H1 (cell line): ENCODE results near the gene LITAFD. TPM values are rescaled to one million over a fixed set of nuclear protein-coding genes. Genes with fewer than 3 reads are reported as not detected.

Experiments
- CTCF ChIA-PET: fragments of 300-600 bp; sonication (Branson Sonifier 250); formaldehyde crosslinking; loops from one replicate; lab custom pipeline; 2021; ENCODE audit not compliant: partially characterized antibody; lab: Charles Lee
- POLR2A ChIA-PET: fragments of 300-600 bp; sonication (Branson Sonifier 250); formaldehyde crosslinking; loops from one replicate; lab custom pipeline; 2021; ENCODE audit warnings: inconsistent platforms; ENCODE audit not compliant: partially characterized antibody; lab: Charles Lee
- DNase-seq, 2 experiments: peaks; one replicate each; pipeline versions ENCODE4 v3.0.0 to v3.0.0-alpha.2; 2010 to 2022; ENCODE audit warnings: low spot score in 2 of 2, low read depth in 1 of 2, mixed read lengths in 1 of 2
- FAIRE-seq: peaks from 2 replicates; lab custom pipeline; 2011; peaks lifted over from hg19 to GRCh38; lab: Jason Lieb, UNC
- H2AFZ ChIP-seq: 2 replicates; pipeline ENCODE4 v1.8.1; 2012; ENCODE audit warnings: low read length, inconsistent platforms
- H2AK5ac ChIP-seq: 2 replicates; pipeline ENCODE4 v1.6.1; 2013; ENCODE audit warnings: low read depth, low read length
- H2BK120ac ChIP-seq: replicated peaks from 2 replicates; pipeline ENCODE3; 2013; ENCODE audit warnings: low read depth, low read length, inconsistent platforms
- H2BK12ac ChIP-seq: 2 replicates; pipeline ENCODE4 v1.6.1; 2013; ENCODE audit warnings: low read depth, low read length
- H2BK15ac ChIP-seq: 2 replicates; pipeline ENCODE4 v1.6.1; 2013; ENCODE audit warnings: low read length
- H2BK20ac ChIP-seq: 2 replicates; pipeline ENCODE4 v1.6.1; 2013; ENCODE audit warnings: low read length
- H2BK5ac ChIP-seq: 2 replicates; pipeline ENCODE4 v1.6.1; 2013; ENCODE audit warnings: low read depth, low read length
- H3K14ac ChIP-seq: 2 replicates; pipeline ENCODE4 v1.6.1; 2013; ENCODE audit warnings: inconsistent platforms; ENCODE audit not compliant: insufficient read length
- H3K18ac ChIP-seq: 2 replicates; pipeline ENCODE4 v1.6.1; 2013; ENCODE audit warnings: low read length; ENCODE audit errors: extremely low read depth
- H3K23ac ChIP-seq: 2 replicates; pipeline ENCODE4 v1.6.1; 2013; ENCODE audit warnings: inconsistent platforms; ENCODE audit not compliant: insufficient read length
- H3K23me2 ChIP-seq: 2 replicates; pipeline ENCODE4 v1.6.1; 2013; ENCODE audit warnings: low read depth, low read length
- H3K27ac ChIP-seq: 2 replicates; pipeline ENCODE4 v1.6.1; 2011; ENCODE audit warnings: low read depth, low read length, inconsistent platforms
- H3K27me3 ChIP-seq, 4 experiments: replicated peaks in 1 of 4; 1 replicate in 1 of 4; 2 replicates in 3 of 4; pipeline versions ENCODE4 v1.6.1 to v1.8.1; 2011 to 2013; ENCODE audit warnings: low read length in 3 of 4, mild to moderate bottlenecking in 3 of 4, inconsistent platforms in 2 of 4, mixed read lengths in 2 of 4, moderate library complexity in 1 of 4; ENCODE audit not compliant: control insufficient read depth in 3 of 4, insufficient read depth in 3 of 4; ENCODE audit errors: extremely low read depth in 1 of 4
- H3K36me3 ChIP-seq, 4 experiments: 2 replicates each; pipeline versions ENCODE4 v1.6.1 to v1.8.1; 2011 to 2013; ENCODE audit warnings: mild to moderate bottlenecking in 4 of 4, low read length in 3 of 4, moderate library complexity in 2 of 4, control low read depth in 1 of 4, inconsistent platforms in 1 of 4; ENCODE audit not compliant: insufficient read depth in 4 of 4, control insufficient read depth in 2 of 4
- H3K4ac ChIP-seq: replicated peaks from 2 replicates; pipeline ENCODE3; 2013; ENCODE audit warnings: low read length, low read depth, mixed read lengths, inconsistent platforms; ENCODE audit not compliant: insufficient read length
- H3K4me1 ChIP-seq, 4 experiments: replicated peaks in 1 of 4; 1 replicate in 1 of 4; 2 replicates in 3 of 4; pipeline versions ENCODE4 v1.6.1 to v1.8.1; 2011 to 2013; ENCODE audit warnings: low read length in 3 of 4, inconsistent platforms in 2 of 4, mixed read lengths in 1 of 4; ENCODE audit not compliant: insufficient read depth in 4 of 4, control insufficient read depth in 3 of 4
- H3K4me2 ChIP-seq, 2 experiments: 2 replicates each; pipeline versions ENCODE4 v1.6.1 to v1.8.1; 2011 to 2013; ENCODE audit warnings: low read depth in 2 of 2, low read length in 2 of 2, control low read depth in 1 of 2, inconsistent platforms in 1 of 2, mild to moderate bottlenecking in 1 of 2; ENCODE audit not compliant: insufficient read depth in 1 of 2
- H3K4me3 ChIP-seq, 4 experiments: fragments of 200-600, 300-600 bp in 1 of 4; sonication (generic), shearing (Covaris generic), sonication (Bioruptor Twin) in 1 of 4; 2 replicates each; pipeline versions ENCODE4 v1.5.1 to v1.8.1; 2011 to 2016; ENCODE audit warnings: low read length in 4 of 4, low read depth in 3 of 4, control low read depth in 2 of 4, inconsistent platforms in 2 of 4, mild to moderate bottlenecking in 2 of 4, mixed read lengths in 1 of 4, moderate library complexity in 1 of 4; ENCODE audit not compliant: insufficient read depth in 2 of 4; ENCODE audit errors: extremely low read depth in 1 of 4
- H3K56ac ChIP-seq: replicated peaks from 2 replicates; pipeline ENCODE3; 2013; ENCODE audit warnings: low read depth, mild to moderate bottlenecking, mixed read lengths, low read length, inconsistent platforms; ENCODE audit not compliant: insufficient read length
- H3K79me1 ChIP-seq: 2 replicates; pipeline ENCODE4 v1.6.1; 2013; ENCODE audit warnings: low read depth, low read length, control low read depth
- H3K79me2 ChIP-seq, 2 experiments: 2 replicates each; pipeline versions ENCODE4 v1.6.1 to v1.8.1; 2012 to 2013; ENCODE audit warnings: low read length in 2 of 2, mild to moderate bottlenecking in 2 of 2, inconsistent platforms in 1 of 2; ENCODE audit not compliant: insufficient read depth in 2 of 2, control insufficient read depth in 1 of 2
- H3K9ac ChIP-seq, 4 experiments: replicated peaks in 1 of 4; 1 replicate in 1 of 4; 2 replicates in 3 of 4; pipeline versions ENCODE4 v1.6.1 to v1.8.1; 2011 to 2013; ENCODE audit warnings: low read depth in 3 of 4, low read length in 3 of 4, control low read depth in 2 of 4, mild to moderate bottlenecking in 2 of 4, moderate library complexity in 2 of 4, inconsistent platforms in 1 of 4; ENCODE audit errors: extremely low read depth in 1 of 4
- H3K9me3 ChIP-seq, 2 experiments: 2 replicates each; pipeline versions ENCODE4 v1.6.1 to v1.8.1; 2012 to 2013; ENCODE audit warnings: mild to moderate bottlenecking in 2 of 2, moderate library complexity in 2 of 2, control low read depth in 1 of 2, inconsistent platforms in 1 of 2, low read depth in 1 of 2, low read length in 1 of 2, mixed read lengths in 1 of 2; ENCODE audit not compliant: insufficient read depth in 2 of 2
- H4K20me1 ChIP-seq, 2 experiments: replicated peaks in 1 of 2; 2 replicates each; pipeline versions ENCODE3 to v1.8.1; 2011 to 2013; ENCODE audit warnings: inconsistent platforms in 2 of 2, low read length in 2 of 2, mild to moderate bottlenecking in 1 of 2; ENCODE audit not compliant: insufficient read depth in 2 of 2, control insufficient read depth in 1 of 2
- H4K5ac ChIP-seq: 2 replicates; pipeline ENCODE4 v1.6.1; 2013; ENCODE audit warnings: low read length, low read depth, mixed read lengths, inconsistent platforms; ENCODE audit not compliant: insufficient read length
- H4K8ac ChIP-seq: 2 replicates; pipeline ENCODE4 v1.8.0; 2013; ENCODE audit warnings: mild to moderate bottlenecking, moderate library complexity, low read length, inconsistent platforms; ENCODE audit not compliant: insufficient read depth; ENCODE audit errors: extremely low read depth
- H4K91ac ChIP-seq: replicated peaks from 2 replicates; pipeline ENCODE3; 2013; ENCODE audit warnings: low read length, mixed read lengths, inconsistent platforms; ENCODE audit not compliant: insufficient read length
- ATF2 ChIP-seq: IDR thresholded peaks from 2 replicates; pipeline ENCODE4 v1.6.1; 2012; ENCODE audit warnings: low read length, inconsistent platforms
- CBX8 ChIP-seq: fragments of 300-800, 300-1000 bp; sonication (generic); IDR thresholded peaks from 2 replicates; pipeline ENCODE4 v1.7.1; 2016; ENCODE audit warnings: low read depth, low read length, borderline replicate concordance
- EZH2 ChIP-seq: fragments of 200-600 bp; sonication (generic); IDR thresholded peaks from 2 replicates; pipeline ENCODE4 v1.7.1; 2012; ENCODE audit warnings: low read depth, mild to moderate bottlenecking, moderate library complexity, low read length, inconsistent platforms; ENCODE audit not compliant: severe bottlenecking
- GABPA ChIP-seq: IDR thresholded peaks from 2 replicates; pipeline ENCODE4 v1.6.1; 2011; ENCODE audit warnings: mild to moderate bottlenecking, low read length, moderate library complexity, borderline replicate concordance; ENCODE audit not compliant: insufficient read depth
- JUN ChIP-seq: IDR thresholded peaks from 2 replicates; pipeline ENCODE4 v1.6.1; 2011; ENCODE audit warnings: low read depth, mild to moderate bottlenecking, improper control_type of control experiment, low read length
- POLR2A ChIP-seq, 2 experiments: IDR thresholded peaks; 1 replicate in 1 of 2; 2 replicates in 1 of 2; pipeline ENCODE4 v1.6.1; 2011; ENCODE audit warnings: low read depth in 2 of 2, low read length in 2 of 2, mild to moderate bottlenecking in 2 of 2; ENCODE audit errors: control extremely low read depth in 1 of 2
- RBBP5 ChIP-seq: IDR thresholded peaks from 2 replicates; pipeline ENCODE4 v1.7.1; 2012; ENCODE audit warnings: low read depth, mild to moderate bottlenecking, inconsistent platforms, low read length, moderate library complexity, borderline replicate concordance
- SAP30 ChIP-seq: fragments of 300-600 bp; sonication (generic); IDR thresholded peaks from 2 replicates; pipeline ENCODE4 v1.7.1; 2012; ENCODE audit warnings: low read length, moderate library complexity, mild to moderate bottlenecking, inconsistent platforms; ENCODE audit not compliant: insufficient read depth, insufficient replicate concordance
- SP4 ChIP-seq: IDR thresholded peaks from 2 replicates; pipeline ENCODE4 v1.6.1; 2012; ENCODE audit warnings: low read length, inconsistent platforms
- TBP ChIP-seq: IDR thresholded peaks from 2 replicates; pipeline ENCODE4 v1.6.1; 2011; ENCODE audit warnings: low read depth, low read length, improper control_type of control experiment
- TCF12 ChIP-seq: IDR thresholded peaks from 2 replicates; pipeline ENCODE4 v1.6.1; 2011; ENCODE audit warnings: low read depth, mild to moderate bottlenecking, low read length
- YY1 ChIP-seq: IDR thresholded peaks from 2 replicates; pipeline ENCODE4 v1.6.1; 2011; ENCODE audit warnings: low read depth, mild to moderate bottlenecking, low read length
- ZNF274 ChIP-seq: IDR thresholded peaks from 2 replicates; pipeline ENCODE4 v1.7.0; 2012; ENCODE audit warnings: low read length, borderline replicate concordance; ENCODE audit errors: extremely low read depth
- WGBS, 2 experiments: shearing (Covaris generic) in 1 of 2; methylation state at CpG; one replicate each; pipeline versions ENCODE4 v1.1.6 to v1.1.7; 2013 to 2015; ENCODE audit warnings: low lambda C conversion rate in 2 of 2, mixed read lengths in 2 of 2, inconsistent platforms in 1 of 2, low coverage in 1 of 2, missing lambda C conversion rate in 1 of 2; ENCODE audit not compliant: insufficient replicate concordance in 2 of 2, insufficient coverage in 1 of 2, insufficient read length in 1 of 2; ENCODE audit errors: extremely low coverage in 1 of 2, missing lambda C conversion rate in 1 of 2; 5-methylcytosine and 5-hydroxymethylcytosine counted together
- polyA plus RNA-seq, 7 experiments: library from polyadenylated mRNA; depleted of rRNA in 3 of 7; stranded (reverse) in 5 of 7; unstranded in 2 of 7; fragments of >200 nt in 5 of 7; fragments of 200-250 nt in 2 of 7; gene quantifications; 1 replicate in 5 of 7; 2 replicates in 1 of 7; 4 replicates in 1 of 7; pipeline versions ENCODE4 v1.2.1 to v1.2.3, GENCODE V29; 2011 to 2013; ENCODE audit warnings: missing spikeins in 2 of 7, mixed read lengths in 2 of 7
- total RNA-seq: library from RNA; stranded (reverse); fragmentation: NEBNext Ultra II Directional; extraction: Animal tissue kit (Norgen Biotek cat#: 25700); gene quantifications from 2 replicates; pipeline ENCODE4 v1.2.1, GENCODE V29; 2021

Gene LITAFD
- total and polyA plus RNA-seq, 2 of the 8 experiments (the other 6 are each of a cell fraction or from before 2014, with no cell fraction given): not detected

DNA sequence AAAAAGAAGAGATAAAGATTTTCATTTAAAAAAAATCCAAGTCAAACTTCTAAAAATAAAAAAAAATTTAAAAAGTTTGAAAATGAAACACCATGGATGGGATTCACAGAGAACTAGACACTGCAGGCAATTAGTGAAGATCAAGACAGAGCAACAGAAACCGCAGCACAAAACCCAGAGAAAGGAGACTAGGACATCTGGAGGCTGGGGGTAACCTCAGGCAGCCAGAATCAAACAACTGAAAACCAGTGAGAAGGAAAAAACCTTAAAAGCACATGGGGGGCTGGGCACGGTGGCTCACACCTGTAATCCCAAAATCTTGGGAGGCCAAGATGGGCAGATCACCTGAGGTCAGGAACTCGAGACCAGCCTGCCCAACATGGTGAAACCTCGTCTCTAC is 30.6 kb downstream of the LITAFD start:
- ChIA-PET POLR2A (interaction anchor here (1.3 kb wide), 1 partner anchor 21 kb away, joined by 4 read pairs; no protein-coding TSS in a partner anchor), CTCF (interaction anchor here (1.9 to 2.3 kb wide), 2 partner anchors 100 to 214 kb away, joined by 4 to 10 read pairs; no protein-coding TSS in a partner anchor)
- no peak overlapping the region for H2AK5ac ChIP-seq
- H3K9ac ChIP-seq: no peak overlapping the region
- no peak overlapping the region for H2AFZ ChIP-seq
- H2BK12ac ChIP-seq: no peak overlapping the region
- no peak overlapping the region for H3K56ac ChIP-seq
- no peak overlapping the region for H4K91ac ChIP-seq
- no peak overlapping the region for H2BK120ac ChIP-seq
- no peak overlapping the region for H4K8ac ChIP-seq
- H2BK5ac ChIP-seq: no peak overlapping the region
- no peak overlapping the region for H4K5ac ChIP-seq
- H3K18ac ChIP-seq: no peak overlapping the region
- no peaks in the 10 kb centered on the region; a peak in 1 of 7 replicates for H3K4me1 ChIP-seq
- H3K79me1 ChIP-seq: peaks cover 11% of the 10 kb centered on the region
- no peak for DNase-seq
- no peak overlapping the region for H2BK20ac ChIP-seq
- H2BK15ac ChIP-seq: no peak overlapping the region
- no peaks in the 10 kb centered on the region for H3K9me3 ChIP-seq
- no peaks in the 10 kb centered on the region for H3K27me3 ChIP-seq
- no peak overlapping the region for H3K27ac ChIP-seq
- no peak overlapping the region for H3K23ac ChIP-seq
- H3K36me3 ChIP-seq: peaks cover 10 to 73% (median 41%) of the 10 kb centered on the region in 4 experiments
- H3K14ac ChIP-seq: no peak overlapping the region
- peaks cover 0 to 11% of the 10 kb centered on the region in 2 experiments; a peak in 1 of 4 replicates for H3K79me2 ChIP-seq
- no peaks in the 10 kb centered on the region for H3K23me2 ChIP-seq
- H3K4me3 ChIP-seq: no peak overlapping the region
- 85% methylated on average over 4 of the region's 4 CpGs; no CpG with 5 or more reads in 1 of the 2 experiments for WGBS, 2 experiments
- H3K4ac ChIP-seq: no peak overlapping the region
- H4K20me1 ChIP-seq: peaks cover 0 to 4% of the 10 kb centered on the region in 2 experiments
- FAIRE-seq: no peak
- H3K4me2 ChIP-seq: no peak overlapping the region
- no peak for TF ChIP-seq JUN
- no peak for TF ChIP-seq TBP
- no peak for TF ChIP-seq RBBP5
- TF ChIP-seq GABPA: no peak
- TF ChIP-seq POLR2A (IDR thresholded peaks at IDR 0.05; ENCODE audit: control extremely low read depth in 1 of 2, low read depth in 2 of 2, low read length in 2 of 2): no peak
- no peak for TF ChIP-seq YY1
- no peak for TF ChIP-seq ATF2
- no peak for TF ChIP-seq SP4
- no peak for TF ChIP-seq SAP30
- no peak for TF ChIP-seq ZNF274
- TF ChIP-seq TCF12: no peak
- no peak for TF ChIP-seq CBX8
- TF ChIP-seq EZH2: no peak
